Keratinocyte (primary cell): Measurements from ENCODE around the gene NLGN1. TPM values are rescaled to one million over a fixed set of nuclear protein-coding genes. Genes with fewer than 3 reads are reported as not detected.
A peak's percentile ranks its signal among the peaks of the same experiment; 100 is the strongest.

Experiments used
- DNase-seq: peaks from one replicate; pipeline ENCODE4 v3.0.0-alpha.2; 2011; ENCODE audit warnings: low read depth, missing footprints, low spot score
- FAIRE-seq: peaks from 2 replicates; lab custom pipeline; 2011; peaks lifted over from hg19 to GRCh38; lab: Jason Lieb, UNC
- H2AFZ ChIP-seq: 2 replicates; pipeline ENCODE4 v1.6.0; 2012; ENCODE audit warnings: low read length, control low read depth, inconsistent platforms; ENCODE audit not compliant: control insufficient read depth
- H3K27ac ChIP-seq: 2 replicates; pipeline ENCODE4 v1.5.1; 2011; ENCODE audit warnings: low read length; ENCODE audit not compliant: control insufficient read depth, insufficient read depth
- H3K27me3 ChIP-seq: 3 replicates; pipeline ENCODE4 v1.6.0; 2011; ENCODE audit warnings: low read length; ENCODE audit not compliant: control insufficient read depth, insufficient read depth; ENCODE audit errors: extremely low read depth
- H3K36me3 ChIP-seq, 2 experiments: 2 replicates in 1 of 2; 3 replicates in 1 of 2; pipeline ENCODE4 v1.5.1; 2011; ENCODE audit warnings: low read length in 2 of 2, mild to moderate bottlenecking in 1 of 2; ENCODE audit not compliant: control insufficient read depth in 2 of 2, insufficient read depth in 2 of 2; ENCODE audit errors: extremely low read depth in 1 of 2
- H3K4me1 ChIP-seq: 3 replicates; pipeline ENCODE4 v1.5.1; 2011; ENCODE audit warnings: low read length; ENCODE audit not compliant: control insufficient read depth, insufficient read depth; ENCODE audit errors: extremely low read depth
- H3K4me2 ChIP-seq: 3 replicates; pipeline ENCODE4 v1.6.0; 2011; ENCODE audit warnings: low read depth, low read length; ENCODE audit not compliant: control insufficient read depth, insufficient read depth; ENCODE audit errors: extremely low read depth
- H3K4me3 ChIP-seq, 3 experiments: fragments of 200-600 bp in 1 of 3; sonication (generic) in 1 of 3; 2 replicates in 2 of 3; 3 replicates in 1 of 3; pipeline ENCODE4 v1.5.1; 2011 to 2016; ENCODE audit warnings: low read length in 3 of 3, mild to moderate bottlenecking in 3 of 3, control low read depth in 2 of 3, inconsistent platforms in 1 of 3, low read depth in 1 of 3, mixed read lengths in 1 of 3, mixed run types in 1 of 3, moderate library complexity in 1 of 3; ENCODE audit not compliant: control insufficient read depth in 2 of 3, insufficient read depth in 2 of 3; ENCODE audit errors: extremely low read depth in 1 of 3
- H3K79me2 ChIP-seq: 2 replicates; pipeline ENCODE4 v1.6.0; 2012; ENCODE audit warnings: low read length; ENCODE audit not compliant: control insufficient read depth, insufficient read depth
- H3K9ac ChIP-seq: 3 replicates; pipeline ENCODE4 v1.6.0; 2011; ENCODE audit warnings: low read length; ENCODE audit not compliant: control insufficient read depth, insufficient read depth; ENCODE audit errors: extremely low read depth
- H3K9me1 ChIP-seq: 3 replicates; pipeline ENCODE4 v1.6.0; 2011; ENCODE audit warnings: low read length; ENCODE audit not compliant: control insufficient read depth, insufficient read depth; ENCODE audit errors: extremely low read depth
- H3K9me3 ChIP-seq: 2 replicates; pipeline ENCODE4 v1.5.1; 2012; ENCODE audit warnings: low read depth, low read length; ENCODE audit not compliant: control insufficient read depth
- H4K20me1 ChIP-seq: 3 replicates; pipeline ENCODE4 v1.6.0; 2011; ENCODE audit warnings: low read length; ENCODE audit not compliant: control insufficient read depth, insufficient read depth; ENCODE audit errors: extremely low read depth
- CTCF ChIP-seq, 3 experiments: IDR thresholded peaks in 1 of 3; conservative IDR thresholded peaks in 1 of 3; optimal IDR thresholded peaks in 1 of 3; 2 replicates in 2 of 3; 3 replicates in 1 of 3; pipeline versions ENCODE3 to v1.5.1; 2011; ENCODE audit warnings: low read length in 3 of 3, mild to moderate bottlenecking in 3 of 3, moderate library complexity in 2 of 3, control low read depth in 1 of 3, inconsistent platforms in 1 of 3; ENCODE audit not compliant: insufficient read depth in 2 of 3; ENCODE audit errors: extremely low read depth in 1 of 3
- EZH2 ChIP-seq: IDR thresholded peaks from one replicate; pipeline ENCODE4 v1.6.1; 2012; ENCODE audit warnings: inconsistent platforms, mild to moderate bottlenecking, low read length, moderate library complexity
- dilution Hi-C: fragments of 300-500 bp; cut with MboI; formaldehyde crosslinking; loops from one replicate; pipeline ENCODE4 v1.7.0; 2020; ENCODE audit warnings: low sequenced_read_pairs; ENCODE audit not compliant: extremely low pct_ligation_motif_present
- polyA plus RNA-seq, 5 experiments: library from polyadenylated mRNA; depleted of rRNA in 3 of 5; stranded (reverse) in 3 of 5; stranded (forward) in 1 of 5; unstranded in 1 of 5; fragments of >200 nt; gene quantifications; 1 replicate in 1 of 5; 2 replicates in 3 of 5; 3 replicates in 1 of 5; pipeline versions ENCODE4 v1.2.1 to v1.2.3, GENCODE V29; 2011 to 2012; ENCODE audit warnings: missing spikeins in 2 of 5, low read depth in 1 of 5, low replicate concordance in 1 of 5

Gene NLGN1
- polyA plus RNA-seq, 1 donor (not counting 4 experiments of a cell fraction or from before 2014, with no cell fraction given), result not detected

GRCh38 chr3:173743111-173743510, 345.6 kb downstream of the NLGN1 start:
- H3K4me1 ChIP-seq, result peaks cover 6% of the 10 kb centered on the region
- dilution Hi-C loops, result no loop called here
- H3K4me3 ChIP-seq, result no peak overlapping the region
- H3K9me3 ChIP-seq, result no peaks in the 10 kb centered on the region
- H3K36me3 ChIP-seq, result no peaks in the 10 kb centered on the region
- FAIRE-seq, result peak; percentile 51
- H3K9ac ChIP-seq, result no peak overlapping the region
- no peaks in the 10 kb centered on the region for H4K20me1 ChIP-seq
- no peak overlapping the region for H3K27ac ChIP-seq
- TF ChIP-seq CTCF (optimal IDR thresholded peaks at IDR 0.05 in 1 of 3, IDR thresholded peaks at IDR 0.05 in 1 of 3, conservative IDR thresholded peaks at IDR 0.05 in 1 of 3; ENCODE audit: extremely low read depth in 1 of 3, insufficient read depth in 2 of 3, low read length in 3 of 3) (no peak), EZH2 (no peak)
- H3K4me2 ChIP-seq, result peak overlapping the region; percentile 29
- H3K79me2 ChIP-seq, result no peaks in the 10 kb centered on the region
- H3K27me3 ChIP-seq, result no peaks in the 10 kb centered on the region
- H3K9me1 ChIP-seq, result no peaks in the 10 kb centered on the region
- H2AFZ ChIP-seq, result no peak overlapping the region
- no peak for DNase-seq

- DNase-seq (no peak), FAIRE-seq (no peak)
- Histone ChIP-seq H3K4me3 (no peak overlapping the region), H3K9me3 (no peaks in the 10 kb centered on the region), H4K20me1 (no peaks in the 10 kb centered on the region), H3K36me3 (no peaks in the 10 kb centered on the region), H3K4me1 (peaks cover 6% of the 10 kb centered on the region), H2AFZ (no peak overlapping the region), H3K27ac (no peak overlapping the region), H3K9ac (no peak overlapping the region), H3K9me1 (no peaks in the 10 kb centered on the region), H3K79me2 (no peaks in the 10 kb centered on the region), H3K27me3 (no peaks in the 10 kb centered on the region), H3K4me2 (no peak overlapping the region)
- no peak for TF ChIP-seq CTCF (optimal IDR thresholded peaks at IDR 0.05 in 1 of 3, IDR thresholded peaks at IDR 0.05 in 1 of 3, conservative IDR thresholded peaks at IDR 0.05 in 1 of 3; ENCODE audit: extremely low read depth in 1 of 3, insufficient read depth in 2 of 3, low read length in 3 of 3)
- TF ChIP-seq EZH2, result no peak
- dilution Hi-C loops, result no loop called here
Measured at GRCh38 chr3:173743516-173743915, 346.0 kb downstream of the NLGN1 start.
